Renal cortical epithelial cell (primary cell): ENCODE results near the gene CDH10. TPM values are rescaled to one million over a fixed set of nuclear protein-coding genes. Genes with fewer than 3 reads are reported as not detected.

Experiments
- DNase-seq: peaks from one replicate; pipeline ENCODE4 v3.0.0-alpha.2; 2011; ENCODE audit warnings: low read depth
- total RNA-seq: library from RNA; depleted of rRNA; stranded (reverse); fragments of >200 nt; gene quantifications from 2 replicates; pipeline ENCODE4 v1.2.3, GENCODE V29; 2014

CDH10 gene
- 0.05 TPM in 1 of 2 replicates, not detected in the other for total RNA-seq

- DNase-seq, result peak; percentile 3
Observed at GRCh38 chr5:24644761-24645160, at the start of gene CDH10. CDH10 (minus strand) TSS chr5:24644978; CDS start chr5:24593490, 51,488 bp downstream.

- DNase-seq, result no peak
Observed at GRCh38 chr5:24693609-24694008, 48.8 kb upstream of the CDH10 start.

- no peak for DNase-seq
Observed at GRCh38 chr5:24691074-24691473, 46.3 kb upstream of the CDH10 start.

- no peak for DNase-seq
Observed at GRCh38 chr5:24681106-24681505, 36.3 kb upstream of the CDH10 start.

- no peak for DNase-seq
Observed at GRCh38 chr5:24668050-24668449, 23.3 kb upstream of the CDH10 start.

- DNase-seq, result no peak
Observed at GRCh38 chr5:24649531-24649930, 4.8 kb upstream of the CDH10 start.

- DNase-seq, result no peak
Observed at GRCh38 chr5:24646915-24647314, 2.1 kb upstream of the CDH10 start.

- no peak for DNase-seq
Observed at GRCh38 chr5:24645483-24645882, 705 bp upstream of the CDH10 start.

- DNase-seq, result no peak
Observed at GRCh38 chr5:24643880-24644279, 898 bp downstream of the CDH10 start.

GRCh38 chr5:24643156-24643555 lies 1.6 kb downstream of the CDH10 start:
- DNase-seq, result no peak

- peak; percentile 29 for DNase-seq
Observed at GRCh38 chr5:24642022-24642421, 2.8 kb downstream of the CDH10 start.

- no peak for DNase-seq
Observed at GRCh38 chr5:24635209-24635608, 9.6 kb downstream of the CDH10 start.

- peak; percentile 24 for DNase-seq
Observed at GRCh38 chr5:24633715-24634325, 11.0 kb downstream of the CDH10 start.

- DNase-seq, result no peak
Observed at GRCh38 chr5:24632353-24632752, 12.4 kb downstream of the CDH10 start.

GRCh38 chr5:24630918-24631317 lies 13.9 kb downstream of the CDH10 start:
- no peak for DNase-seq

GRCh38 chr5:24629798-24630197 lies 15.0 kb downstream of the CDH10 start:
- DNase-seq, result no peak

GRCh38 chr5:24624872-24625271 lies 19.9 kb downstream of the CDH10 start:
- DNase-seq, result no peak

- DNase-seq, result no peak
Observed at GRCh38 chr5:24623624-24624023, 21.2 kb downstream of the CDH10 start.

GRCh38 chr5:24623031-24623430 lies 21.7 kb downstream of the CDH10 start:
- DNase-seq, result no peak

- no peak for DNase-seq
Observed at GRCh38 chr5:24621792-24622191, 23.0 kb downstream of the CDH10 start.

- DNase-seq, result no peak
Observed at GRCh38 chr5:24616566-24616965, 28.2 kb downstream of the CDH10 start.

GRCh38 chr5:24615159-24615558 lies 29.6 kb downstream of the CDH10 start:
- DNase-seq, result no peak

GRCh38 chr5:24609706-24610105 lies 35.1 kb downstream of the CDH10 start:
- DNase-seq, result no peak

GRCh38 chr5:24606971-24607370 lies 37.8 kb downstream of the CDH10 start:
- no peak for DNase-seq
